ENCODE measurements around the gene TUBB2A.
"Not testable (repeated sequence)": the region's sequence is repeated elsewhere in the genome, so short reads cannot be mapped to it uniquely, and the experiment has no call there.

The TUBB2A gene

DNA sequence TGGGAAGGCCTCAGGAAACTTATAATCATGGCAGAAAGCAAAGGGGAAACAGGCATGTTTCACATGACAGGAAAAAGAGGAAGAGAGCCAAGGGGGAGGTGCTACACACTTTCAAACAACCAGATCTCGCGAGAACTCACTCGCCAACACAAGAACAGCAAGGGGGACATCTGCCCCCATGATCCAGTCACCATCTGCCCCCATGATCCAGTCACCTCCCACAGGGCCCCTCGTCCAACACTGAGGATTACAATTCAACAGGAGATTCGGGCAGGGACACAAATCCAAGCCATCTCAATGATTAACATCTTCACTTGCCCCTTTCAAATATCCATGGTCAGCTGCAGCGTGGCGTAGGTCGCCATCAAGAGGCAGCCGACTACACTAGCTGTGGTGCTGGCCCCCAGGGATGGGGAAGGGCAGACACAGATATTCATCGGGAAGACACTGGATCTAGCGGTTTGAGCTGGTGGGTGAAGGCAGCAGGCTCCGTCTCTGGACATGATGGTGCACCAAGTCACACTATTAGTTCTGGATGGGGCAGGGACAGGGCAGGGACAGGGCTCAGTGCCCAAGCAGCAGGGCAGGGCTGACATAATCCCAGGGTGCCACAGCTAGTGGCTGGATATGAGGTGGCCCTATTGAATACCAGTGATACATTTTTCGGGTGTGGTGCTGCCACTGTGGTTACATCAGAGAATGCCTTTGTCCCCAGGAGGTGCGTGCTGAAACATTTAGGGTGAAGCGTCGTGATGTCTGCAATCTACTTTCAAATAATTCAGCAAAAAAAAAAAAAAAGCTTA lies 38.6 kb upstream of the TUBB2A start:
- H3K36me3 ChIP-seq (ENCODE audit: control insufficient read depth, insufficient read depth, low read length): no peaks in the 10 kb centered on the region
- no peaks in the 10 kb centered on the region for H3K27me3 ChIP-seq (replicated peaks; ENCODE audit: control insufficient read depth, insufficient read depth, low read length, poor library complexity, severe bottlenecking)
- H3K4me1 ChIP-seq (ENCODE audit: control insufficient read depth, insufficient read depth, low read length, poor library complexity, severe bottlenecking): no peaks in the 10 kb centered on the region
- H3K9me3 ChIP-seq (ENCODE audit: control insufficient read depth, low read length): no peaks in the 10 kb centered on the region
- H3K4me3 ChIP-seq (ENCODE audit: insufficient read depth, low read depth, low read length, poor library complexity, severe bottlenecking): no peak overlapping the region
- H3K27ac ChIP-seq (ENCODE audit: insufficient read depth, low read length, poor library complexity, severe bottlenecking): no peak overlapping the region
- DNase-seq: no peak

DNA sequence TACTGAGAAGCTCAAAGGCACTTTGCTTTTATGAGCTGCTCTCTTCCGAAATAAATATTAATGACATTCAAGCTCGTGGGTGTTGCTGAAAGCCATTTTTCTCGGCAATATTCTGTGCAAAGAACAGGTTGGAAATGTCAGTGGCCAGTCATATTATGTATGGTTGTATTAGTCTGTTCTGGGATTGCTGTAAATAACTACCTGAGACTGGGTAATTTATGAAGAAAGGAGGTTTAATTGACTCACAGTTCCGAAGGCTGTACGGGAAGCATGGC lies 38.0 kb upstream of the TUBB2A start:
- no peaks in the 10 kb centered on the region for H3K4me1 ChIP-seq (ENCODE audit: control insufficient read depth, insufficient read depth, low read length, poor library complexity, severe bottlenecking)
- H3K4me3 ChIP-seq (ENCODE audit: insufficient read depth, low read depth, low read length, poor library complexity, severe bottlenecking): no peak overlapping the region
- H3K27me3 ChIP-seq (replicated peaks; ENCODE audit: control insufficient read depth, insufficient read depth, low read length, poor library complexity, severe bottlenecking): no peaks in the 10 kb centered on the region
- H3K27ac ChIP-seq (ENCODE audit: insufficient read depth, low read length, poor library complexity, severe bottlenecking): no peak overlapping the region
- H3K9me3 ChIP-seq (ENCODE audit: control insufficient read depth, low read length): no peaks in the 10 kb centered on the region
- DNase-seq: no peak
- H3K36me3 ChIP-seq (ENCODE audit: control insufficient read depth, insufficient read depth, low read length): no peaks in the 10 kb centered on the region

DNA sequence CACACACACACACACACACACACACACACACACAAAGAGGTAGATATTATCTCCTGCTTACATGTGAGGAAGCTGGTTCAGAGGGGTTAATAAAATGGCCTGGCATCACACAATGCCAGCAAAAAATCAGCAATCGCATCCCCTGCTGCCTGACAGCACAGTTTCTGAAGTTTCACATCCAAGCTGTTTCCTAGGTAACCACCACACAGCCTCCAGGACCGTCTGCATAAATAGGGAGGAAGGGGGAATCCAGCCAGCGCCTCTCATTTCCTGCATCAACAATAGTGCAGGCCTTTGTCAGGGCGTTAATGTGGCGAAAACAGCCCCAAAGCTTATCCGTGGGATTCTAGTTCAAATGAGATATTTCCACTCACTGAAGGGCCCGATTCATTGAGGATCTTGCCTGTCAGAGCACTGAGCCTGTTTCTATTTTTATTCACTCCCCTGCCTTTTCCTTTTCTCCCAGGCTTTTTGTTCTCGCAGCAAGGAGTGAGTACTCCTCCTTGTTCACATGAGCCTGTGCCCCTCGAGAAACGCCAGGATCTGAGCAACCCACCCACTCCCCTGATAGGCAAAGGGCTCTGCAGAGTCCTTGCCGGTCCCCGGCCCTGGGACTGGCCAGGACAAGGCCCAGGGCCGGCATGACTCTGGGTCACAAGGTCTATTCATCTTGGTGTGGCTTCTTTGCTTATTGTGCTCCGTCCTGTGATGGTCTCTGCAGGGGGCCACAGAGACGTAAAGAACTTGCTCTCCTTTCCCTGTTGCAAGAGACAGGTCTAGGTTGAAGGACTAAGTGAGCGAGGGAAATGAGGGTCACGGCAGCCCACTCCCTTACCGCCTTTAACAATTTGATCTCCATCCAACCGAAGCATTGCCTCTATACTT lies 37.4 kb upstream of the TUBB2A start:
- no peaks in the 10 kb centered on the region for H3K9me3 ChIP-seq (ENCODE audit: control insufficient read depth, low read length)
- no peak for DNase-seq
- no peaks in the 10 kb centered on the region for H3K36me3 ChIP-seq (ENCODE audit: control insufficient read depth, insufficient read depth, low read length)
- no peaks in the 10 kb centered on the region for H3K4me1 ChIP-seq (ENCODE audit: control insufficient read depth, insufficient read depth, low read length, poor library complexity, severe bottlenecking)
- no peak overlapping the region for H3K27ac ChIP-seq (ENCODE audit: insufficient read depth, low read length, poor library complexity, severe bottlenecking)
- H3K4me3 ChIP-seq (ENCODE audit: insufficient read depth, low read depth, low read length, poor library complexity, severe bottlenecking): no peak overlapping the region
- H3K27me3 ChIP-seq (replicated peaks; ENCODE audit: control insufficient read depth, insufficient read depth, low read length, poor library complexity, severe bottlenecking): no peaks in the 10 kb centered on the region

DNA sequence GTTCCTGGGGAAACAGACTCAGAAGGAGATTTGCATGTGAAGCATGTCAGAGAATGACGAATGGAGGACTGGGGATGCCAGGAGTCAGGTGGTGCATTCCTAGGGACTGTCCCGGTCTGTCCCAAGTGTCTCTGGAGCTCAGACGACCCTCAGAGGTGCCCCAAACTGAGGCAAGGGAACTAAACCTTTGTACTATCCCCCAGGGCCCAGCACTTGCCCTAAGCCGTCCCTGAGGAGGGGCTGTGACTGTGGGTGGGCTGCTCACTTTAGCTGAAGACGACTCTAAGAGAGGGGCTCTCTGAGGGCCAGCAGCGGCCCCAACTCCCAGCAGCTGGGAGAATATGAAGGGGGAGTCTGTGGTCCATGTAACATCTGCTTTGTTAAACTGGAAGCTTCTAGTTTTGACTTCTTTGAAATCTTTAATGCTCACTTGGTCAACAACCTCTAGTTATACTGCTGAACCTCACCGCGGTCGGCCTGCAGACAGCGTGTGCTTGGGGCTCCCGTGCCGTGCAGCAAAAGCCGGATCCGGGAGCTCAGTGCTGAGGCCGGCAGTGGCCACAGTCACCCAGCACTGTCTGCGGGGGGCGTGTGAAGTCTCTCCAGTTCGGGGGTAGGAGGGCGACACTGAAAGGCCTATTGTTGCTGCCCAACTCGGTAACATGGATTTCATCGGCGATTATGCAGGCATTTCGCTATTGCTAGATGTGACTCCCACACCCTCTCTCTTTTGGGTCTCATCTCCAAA lies 35.9 kb upstream of the TUBB2A start:
- Histone ChIP-seq H3K4me3 (ENCODE audit: insufficient read depth, low read depth, low read length, poor library complexity, severe bottlenecking) (no peak overlapping the region), H3K27me3 (replicated peaks; ENCODE audit: control insufficient read depth, insufficient read depth, low read length, poor library complexity, severe bottlenecking) (no peaks in the 10 kb centered on the region), H3K27ac (ENCODE audit: insufficient read depth, low read length, poor library complexity, severe bottlenecking) (no peak overlapping the region), H3K9me3 (ENCODE audit: control insufficient read depth, low read length) (no peaks in the 10 kb centered on the region), H3K4me1 (ENCODE audit: control insufficient read depth, insufficient read depth, low read length, poor library complexity, severe bottlenecking) (no peaks in the 10 kb centered on the region), H3K36me3 (ENCODE audit: control insufficient read depth, insufficient read depth, low read length) (no peaks in the 10 kb centered on the region)
- no peak for DNase-seq

DNA sequence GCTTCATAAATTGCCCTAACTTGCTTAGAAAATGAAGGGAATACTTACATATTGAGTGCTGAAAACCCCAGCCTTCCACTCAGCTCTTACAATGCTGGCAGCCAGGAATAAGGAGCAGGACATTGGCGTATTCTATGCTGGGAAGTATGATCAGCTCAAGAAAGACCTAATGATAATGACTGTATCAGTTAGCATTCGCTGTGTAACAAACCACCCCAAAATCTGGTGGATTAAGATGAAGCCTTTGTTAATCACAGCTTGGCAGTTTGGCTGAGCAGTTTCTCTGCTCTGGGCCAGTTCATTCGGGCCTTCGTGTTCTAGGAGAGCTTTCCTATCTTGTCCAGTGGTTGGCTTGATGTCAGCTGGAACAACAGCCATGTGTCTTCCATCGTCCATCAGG lies 33.4 kb upstream of the TUBB2A start:
- no peak for DNase-seq
- no peaks in the 10 kb centered on the region for H3K36me3 ChIP-seq (ENCODE audit: control insufficient read depth, insufficient read depth, low read length)
- no peaks in the 10 kb centered on the region for H3K9me3 ChIP-seq (ENCODE audit: control insufficient read depth, low read length)
- H3K4me3 ChIP-seq (ENCODE audit: insufficient read depth, low read depth, low read length, poor library complexity, severe bottlenecking): no peak overlapping the region
- no peaks in the 10 kb centered on the region for H3K27me3 ChIP-seq (replicated peaks; ENCODE audit: control insufficient read depth, insufficient read depth, low read length, poor library complexity, severe bottlenecking)
- no peak overlapping the region for H3K27ac ChIP-seq (ENCODE audit: insufficient read depth, low read length, poor library complexity, severe bottlenecking)
- no peaks in the 10 kb centered on the region for H3K4me1 ChIP-seq (ENCODE audit: control insufficient read depth, insufficient read depth, low read length, poor library complexity, severe bottlenecking)

DNA sequence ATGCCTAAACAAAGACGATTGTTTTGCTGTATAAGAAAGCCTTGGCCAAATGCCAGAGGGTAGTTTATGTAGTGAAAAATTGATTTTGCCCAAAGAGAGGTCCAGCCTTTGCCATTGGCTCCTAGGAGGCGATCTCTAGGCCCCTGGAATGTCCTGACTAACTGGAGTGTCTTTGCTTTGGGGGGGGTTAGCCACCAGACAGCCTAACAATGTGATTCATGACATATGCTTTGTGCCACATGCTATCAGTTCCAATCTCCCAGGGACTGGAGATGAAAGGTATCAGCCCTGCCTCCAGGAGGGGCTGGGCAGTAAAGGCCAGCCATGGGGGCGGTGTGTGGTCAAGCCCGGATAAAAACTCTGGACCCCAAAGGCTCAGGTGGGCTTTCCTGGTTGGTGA lies 32.7 kb upstream of the TUBB2A start:
- Histone ChIP-seq H3K27ac (ENCODE audit: insufficient read depth, low read length, poor library complexity, severe bottlenecking) (no peak overlapping the region), H3K36me3 (ENCODE audit: control insufficient read depth, insufficient read depth, low read length) (no peaks in the 10 kb centered on the region), H3K4me1 (ENCODE audit: control insufficient read depth, insufficient read depth, low read length, poor library complexity, severe bottlenecking) (no peaks in the 10 kb centered on the region), H3K4me3 (ENCODE audit: insufficient read depth, low read depth, low read length, poor library complexity, severe bottlenecking) (no peak overlapping the region), H3K9me3 (ENCODE audit: control insufficient read depth, low read length) (no peaks in the 10 kb centered on the region), H3K27me3 (replicated peaks; ENCODE audit: control insufficient read depth, insufficient read depth, low read length, poor library complexity, severe bottlenecking) (no peaks in the 10 kb centered on the region)
- DNase-seq: no peak

DNA sequence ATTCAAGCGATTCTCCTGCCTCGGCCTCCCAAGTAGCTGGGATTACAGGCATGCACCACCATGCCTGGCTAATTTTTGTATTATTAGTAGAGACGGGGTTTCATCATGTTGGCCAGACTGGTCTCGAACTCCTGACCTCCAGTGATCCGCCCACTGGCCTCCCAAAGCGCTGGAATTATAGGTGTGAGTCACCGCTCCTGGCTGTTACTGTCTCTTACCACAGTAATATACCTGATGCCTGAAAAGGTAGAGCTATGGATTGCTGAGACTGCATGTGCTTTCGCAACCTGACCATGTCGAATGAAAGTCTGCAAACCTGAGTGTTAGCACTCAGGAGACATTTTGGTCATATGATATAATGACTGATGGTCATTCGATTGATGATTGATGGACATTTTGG lies 31.8 kb upstream of the TUBB2A start:
- not testable (repeated sequence) for H3K27me3 ChIP-seq (replicated peaks; ENCODE audit: control insufficient read depth, insufficient read depth, low read length, poor library complexity, severe bottlenecking); H3K9me3 ChIP-seq (ENCODE audit: control insufficient read depth, low read length); H3K27ac ChIP-seq (ENCODE audit: insufficient read depth, low read length, poor library complexity, severe bottlenecking); DNase-seq; H3K4me1 ChIP-seq (ENCODE audit: control insufficient read depth, insufficient read depth, low read length, poor library complexity, severe bottlenecking); H3K36me3 ChIP-seq (ENCODE audit: control insufficient read depth, insufficient read depth, low read length); H3K4me3 ChIP-seq (ENCODE audit: insufficient read depth, low read depth, low read length, poor library complexity, severe bottlenecking)

DNA sequence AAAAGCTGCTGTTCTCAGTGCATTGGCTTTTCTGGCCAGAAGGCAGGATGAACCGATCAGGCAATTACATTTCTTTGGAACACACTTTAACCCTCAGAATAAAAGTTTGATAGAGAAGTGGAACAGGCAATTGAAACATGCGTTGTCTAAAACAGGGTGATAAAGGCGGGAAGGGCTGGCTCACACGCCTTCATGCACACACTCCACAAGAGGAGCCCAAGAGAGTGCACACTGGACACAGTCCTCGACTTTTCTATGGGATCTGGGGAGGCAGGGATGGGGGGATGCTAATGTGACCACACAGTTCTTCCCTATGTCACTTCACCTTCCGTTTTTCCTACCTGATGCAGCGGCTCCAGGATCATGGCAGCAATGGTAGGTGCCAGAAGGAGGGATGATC lies 30.9 kb upstream of the TUBB2A start:
- DNase-seq: no peak
- Histone ChIP-seq H3K4me3 (ENCODE audit: insufficient read depth, low read depth, low read length, poor library complexity, severe bottlenecking) (no peak overlapping the region), H3K27ac (ENCODE audit: insufficient read depth, low read length, poor library complexity, severe bottlenecking) (no peak overlapping the region), H3K36me3 (ENCODE audit: control insufficient read depth, insufficient read depth, low read length) (no peaks in the 10 kb centered on the region), H3K4me1 (ENCODE audit: control insufficient read depth, insufficient read depth, low read length, poor library complexity, severe bottlenecking) (no peaks in the 10 kb centered on the region), H3K27me3 (replicated peaks; ENCODE audit: control insufficient read depth, insufficient read depth, low read length, poor library complexity, severe bottlenecking) (no peaks in the 10 kb centered on the region), H3K9me3 (ENCODE audit: control insufficient read depth, low read length) (no peaks in the 10 kb centered on the region)

DNA sequence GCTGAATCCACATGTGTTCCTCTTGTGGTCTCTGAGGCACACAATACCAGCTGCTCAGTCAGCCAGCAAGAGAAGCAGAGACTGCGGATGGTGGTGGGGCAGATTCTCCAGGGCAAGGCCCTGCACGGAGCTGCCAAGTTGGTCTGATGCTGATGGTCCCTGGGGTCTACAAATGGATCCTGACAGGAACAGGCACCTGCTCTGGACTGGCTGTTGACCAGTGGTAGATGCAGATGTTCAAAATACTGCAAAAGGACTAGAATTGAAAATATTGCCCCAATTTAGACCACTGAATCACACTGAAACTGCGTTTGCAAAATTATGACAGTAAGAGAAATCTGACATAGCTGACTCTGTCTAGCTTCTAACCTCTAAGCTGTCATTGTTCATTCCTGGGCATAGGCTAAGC lies 29.6 kb upstream of the TUBB2A start:
- Histone ChIP-seq H3K36me3 (ENCODE audit: control insufficient read depth, insufficient read depth, low read length) (no peaks in the 10 kb centered on the region), H3K9me3 (ENCODE audit: control insufficient read depth, low read length) (no peaks in the 10 kb centered on the region), H3K27me3 (replicated peaks; ENCODE audit: control insufficient read depth, insufficient read depth, low read length, poor library complexity, severe bottlenecking) (no peaks in the 10 kb centered on the region), H3K4me3 (ENCODE audit: insufficient read depth, low read depth, low read length, poor library complexity, severe bottlenecking) (no peak overlapping the region), H3K27ac (ENCODE audit: insufficient read depth, low read length, poor library complexity, severe bottlenecking) (no peak overlapping the region), H3K4me1 (ENCODE audit: control insufficient read depth, insufficient read depth, low read length, poor library complexity, severe bottlenecking) (no peaks in the 10 kb centered on the region)
- no peak for DNase-seq

DNA sequence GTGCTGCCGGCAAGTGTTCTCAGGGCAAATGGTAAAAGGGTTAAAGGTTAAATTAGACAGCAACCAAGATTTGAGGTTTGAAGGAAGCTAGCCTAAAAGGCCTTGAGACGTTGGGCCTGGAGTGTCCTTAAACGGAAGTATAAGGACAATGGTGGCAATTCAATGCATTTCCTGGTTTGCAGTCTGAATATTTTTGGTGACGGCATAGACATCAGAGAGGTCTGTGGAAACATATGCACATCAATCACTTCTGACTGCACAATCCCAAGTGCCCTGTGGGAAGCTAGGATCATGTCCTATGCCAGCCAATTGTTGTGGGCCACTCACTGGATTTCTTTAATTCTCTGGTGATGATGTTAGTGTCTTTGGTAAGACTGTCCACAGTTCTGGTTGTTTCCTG lies 25.7 kb upstream of the TUBB2A start:
- Histone ChIP-seq H3K27ac (ENCODE audit: insufficient read depth, low read length, poor library complexity, severe bottlenecking) (no peak overlapping the region), H3K4me1 (ENCODE audit: control insufficient read depth, insufficient read depth, low read length, poor library complexity, severe bottlenecking) (no peaks in the 10 kb centered on the region), H3K4me3 (ENCODE audit: insufficient read depth, low read depth, low read length, poor library complexity, severe bottlenecking) (no peak overlapping the region), H3K9me3 (ENCODE audit: control insufficient read depth, low read length) (no peaks in the 10 kb centered on the region), H3K27me3 (replicated peaks; ENCODE audit: control insufficient read depth, insufficient read depth, low read length, poor library complexity, severe bottlenecking) (no peaks in the 10 kb centered on the region), H3K36me3 (ENCODE audit: control insufficient read depth, insufficient read depth, low read length) (no peaks in the 10 kb centered on the region)
- no peak for DNase-seq

Measured in effector memory CD4-positive, alpha-beta T cell (primary cell).